CD4-positive, alpha-beta T cell (primary cell): ENCODE measurements around the gene DHDH. TPM values are rescaled to one million over a fixed set of nuclear protein-coding genes. Genes with fewer than 3 reads are reported as not detected.

ENCODE experiments used
- ATAC-seq: fragments of 200-7000 bp; cut with Tn5 transposase; one replicate; pipeline ENCODE4 v1.10.0; 2022; ENCODE audit warnings: mild to moderate bottlenecking; ENCODE audit not compliant: poor library complexity
- CTCF ChIA-PET: fragments of 350-600 bp; sonication (Branson Sonifier 250); formaldehyde crosslinking; loops from one replicate; lab custom pipeline; 2021; ENCODE audit warnings: antibody characterized with exemption, inconsistent platforms; lab: Charles Lee
- POLR2A ChIA-PET: fragments of 350-600 bp; sonication (Branson Sonifier 250); formaldehyde crosslinking; loops from one replicate; lab custom pipeline; 2021; ENCODE audit warnings: antibody characterized with exemption, inconsistent platforms; lab: Charles Lee
- DNase-seq, 14 experiments: peaks; one replicate each; pipeline ENCODE4 v3.0.0-alpha.2; 2013 to 2020; ENCODE audit warnings: mixed read lengths in 2 of 14
- H3K27ac ChIP-seq, 2 donors: one replicate each; pipeline versions ENCODE4 v1.5.1 to v1.7.0; 2013; ENCODE audit warnings: low read length in 2 of 2, low read depth in 1 of 2, mild to moderate bottlenecking in 1 of 2
- H3K27me3 ChIP-seq, 2 experiments: 1 replicate in 1 of 2; 2 replicates in 1 of 2; pipeline versions ENCODE4 v1.6.1 to v1.7.0; 2013; ENCODE audit warnings: low read length in 2 of 2, control low read depth in 1 of 2, mild to moderate bottlenecking in 1 of 2, moderate library complexity in 1 of 2; ENCODE audit not compliant: insufficient read depth in 2 of 2, control insufficient read depth in 1 of 2
- H3K36me3 ChIP-seq: one replicate; pipeline ENCODE4 v1.6.1; 2013; ENCODE audit warnings: low read length, control low read depth; ENCODE audit not compliant: insufficient read depth
- H3K4me1 ChIP-seq: one replicate; pipeline ENCODE4 v1.6.1; 2013; ENCODE audit warnings: low read length, control low read depth; ENCODE audit not compliant: insufficient read depth
- H3K4me3 ChIP-seq: one replicate; pipeline ENCODE4 v1.5.1; 2013; ENCODE audit warnings: mild to moderate bottlenecking, low read length, moderate library complexity
- H3K9me3 ChIP-seq, 2 experiments: 1 replicate in 1 of 2; 2 replicates in 1 of 2; pipeline versions ENCODE4 v1.6.1 to v1.7.0; 2013; ENCODE audit warnings: low read length in 2 of 2, mild to moderate bottlenecking in 2 of 2, control low read depth in 1 of 2, moderate library complexity in 1 of 2; ENCODE audit not compliant: control insufficient read depth in 1 of 2, insufficient read depth in 1 of 2
- H3K27ac Mint-ChIP-seq: one replicate; pipeline ENCODE4 v1.8.0; 2020; ENCODE audit warnings: mixed read lengths
- H3K27me3 Mint-ChIP-seq: one replicate; pipeline ENCODE4 v1.8.0; 2021; ENCODE audit warnings: mixed read lengths
- H3K36me3 Mint-ChIP-seq: one replicate; pipeline ENCODE4 v1.8.0; 2021; ENCODE audit warnings: low read depth, mixed read lengths
- H3K4me1 Mint-ChIP-seq: one replicate; pipeline ENCODE4 v1.8.0; 2021; ENCODE audit warnings: low read depth, mixed read lengths
- H3K4me3 Mint-ChIP-seq: one replicate; pipeline ENCODE4 v1.8.0; 2020; ENCODE audit warnings: mild to moderate bottlenecking, mixed read lengths
- H3K9me3 Mint-ChIP-seq: one replicate; pipeline ENCODE4 v1.8.0; 2020; ENCODE audit warnings: mixed read lengths
- intact Hi-C, 2 experiments: fragments of 100-400 bp; cut with DNase I in 1 of 2; cut with micrococcal nuclease in 1 of 2; formaldehyde crosslinking; loops; one replicate each; pipeline versions ENCODE4 v1.15.1 to v1.9.0; 2023 to 2025; cut with DNase I, micrococcal nuclease
- total RNA-seq, 174 experiments: library from RNA in 2 of 174; stranded (reverse) in 2 of 174; gene quantifications; one replicate each; pipeline ENCODE4 v1.2.3 and lab custom pipeline; 2021 to 2026
- TF ChIP-seq, protein P1 (sequence below): fragments of 200-600 bp; IDR thresholded peaks from one replicate; pipeline ENCODE4 v1.8.0; 2022; ENCODE audit warnings: antibody characterized with exemption, mild to moderate bottlenecking

Gene DHDH
- total RNA-seq, 2 experiments from 2014 or later: 1.1 to 1.8 TPM

- Histone ChIP-seq H3K36me3 (peaks cover 60% of the 10 kb centered on the region), H3K4me3 (no peak overlapping the region)
- H3K4me3 Mint-ChIP-seq: no peak overlapping the region
Observed at GRCh38 chr19:48970139-48970766, 36.8 kb downstream of the DHDH start.

GRCh38 chr19:48970923-48971395, 37.5 kb downstream of the DHDH start:
- H3K4me3 ChIP-seq: no peak overlapping the region
- H3K27me3 Mint-ChIP-seq: no peaks in the 10 kb centered on the region
- no peak overlapping the region for H3K27ac ChIP-seq
- peak; percentile 95 for ATAC-seq
- POLR2A ChIA-PET: interaction anchor here (0.7 to 1.4 kb wide), 7 partner anchors 9 to 176 kb away, joined by 3 to 9 read pairs (median 5); partner anchors contain the start of genes GYS1 and RUVBL2
- H3K27me3 ChIP-seq: no peaks in the 10 kb centered on the region
- peak overlapping the region; percentile 21 for H3K4me3 Mint-ChIP-seq
- peaks cover 58% of the 10 kb centered on the region for H3K36me3 Mint-ChIP-seq
- H3K36me3 ChIP-seq: peaks cover 60% of the 10 kb centered on the region
- TF ChIP-seq, protein P1, sequence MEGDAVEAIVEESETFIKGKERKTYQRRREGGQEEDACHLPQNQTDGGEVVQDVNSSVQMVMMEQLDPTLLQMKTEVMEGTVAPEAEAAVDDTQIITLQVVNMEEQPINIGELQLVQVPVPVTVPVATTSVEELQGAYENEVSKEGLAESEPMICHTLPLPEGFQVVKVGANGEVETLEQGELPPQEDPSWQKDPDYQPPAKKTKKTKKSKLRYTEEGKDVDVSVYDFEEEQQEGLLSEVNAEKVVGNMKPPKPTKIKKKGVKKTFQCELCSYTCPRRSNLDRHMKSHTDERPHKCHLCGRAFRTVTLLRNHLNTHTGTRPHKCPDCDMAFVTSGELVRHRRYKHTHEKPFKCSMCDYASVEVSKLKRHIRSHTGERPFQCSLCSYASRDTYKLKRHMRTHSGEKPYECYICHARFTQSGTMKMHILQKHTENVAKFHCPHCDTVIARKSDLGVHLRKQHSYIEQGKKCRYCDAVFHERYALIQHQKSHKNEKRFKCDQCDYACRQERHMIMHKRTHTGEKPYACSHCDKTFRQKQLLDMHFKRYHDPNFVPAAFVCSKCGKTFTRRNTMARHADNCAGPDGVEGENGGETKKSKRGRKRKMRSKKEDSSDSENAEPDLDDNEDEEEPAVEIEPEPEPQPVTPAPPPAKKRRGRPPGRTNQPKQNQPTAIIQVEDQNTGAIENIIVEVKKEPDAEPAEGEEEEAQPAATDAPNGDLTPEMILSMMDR: peak; percentile 95
- intact Hi-C loops: loop anchor here (1.0 to 5.0 kb wide), 5 partner anchors 39 to 183 kb away; partner anchors contain the start of genes DHDH (in 1 of the 2) and PPP1R15A (in 1 of the 2)
- peak overlapping the region; percentile 16 for H3K27ac Mint-ChIP-seq
- H3K9me3 ChIP-seq: peaks cover 0 to 3% of the 10 kb centered on the region in 2 experiments
- H3K4me1 Mint-ChIP-seq: peaks cover 12% of the 10 kb centered on the region
- no peaks in the 10 kb centered on the region for H3K9me3 Mint-ChIP-seq
- peak; percentile 68 to 92 (median 79) for DNase-seq
- CTCF ChIA-PET: interaction anchor here (0.5 to 2.6 kb wide), 28 partner anchors 8 to 337 kb away, joined by 3 to 31 read pairs (median 4); partner anchors contain the start of genes DHDH, GYS1, HSD17B14 and NUCB1
- peaks cover 18% of the 10 kb centered on the region for H3K4me1 ChIP-seq

More at GRCh38 chr19:48970139-48970766, 36.8 kb downstream of the DHDH start:
- peaks cover 19% of the 10 kb centered on the region for H3K4me1 Mint-ChIP-seq
- H3K27me3 Mint-ChIP-seq: no peaks in the 10 kb centered on the region
- intact Hi-C loops: loop anchor here (2.0 to 5.0 kb wide), 4 partner anchors 38 to 175 kb away; partner anchors contain the start of genes DHDH (in 1 of the 2) and PPP1R15A (in 1 of the 2)
- H3K27ac ChIP-seq: no peak overlapping the region
- H3K27me3 ChIP-seq: peaks cover 0 to under 1% of the 10 kb centered on the region in 2 experiments
- ATAC-seq: no peak
- peaks cover 21% of the 10 kb centered on the region for H3K4me1 ChIP-seq
- TF ChIP-seq, protein P1: no peak
- DNase-seq: no peak
- CTCF ChIA-PET: interaction anchor here (0.5 to 2.6 kb wide), 28 partner anchors 8 to 336 kb away, joined by 3 to 31 read pairs (median 4); partner anchors contain the start of genes DHDH, GYS1, HSD17B14 and NUCB1
- H3K9me3 ChIP-seq: peaks cover 0 to 3% of the 10 kb centered on the region in 2 experiments
- no peaks in the 10 kb centered on the region for H3K9me3 Mint-ChIP-seq
- H3K36me3 Mint-ChIP-seq: peaks cover 63% of the 10 kb centered on the region
- no peak overlapping the region for H3K27ac Mint-ChIP-seq
- POLR2A ChIA-PET: interaction anchor here (0.7 to 1.4 kb wide), 7 partner anchors 8 to 175 kb away, joined by 3 to 9 read pairs (median 5); partner anchors contain the start of genes GYS1 and RUVBL2

- no peaks in the 10 kb centered on the region for H3K9me3 Mint-ChIP-seq
- CTCF ChIA-PET: interaction anchor here (1.1 to 1.8 kb wide), 2 partner anchors 17 to 134 kb away, joined by 3 to 7 read pairs; partner anchors contain the start of genes GYS1 and RUVBL2
Observed at GRCh38 chr19:48975947-48976847, 42.7 kb downstream of the DHDH start.

More at GRCh38 chr19:48975947-48976847, 42.7 kb downstream of the DHDH start:
- H3K4me1 ChIP-seq: no peaks in the 10 kb centered on the region
- peaks cover under 1% of the 10 kb centered on the region for H3K4me1 Mint-ChIP-seq
- H3K36me3 Mint-ChIP-seq: peaks cover 51% of the 10 kb centered on the region
- H3K27ac Mint-ChIP-seq: no peak overlapping the region
- TF ChIP-seq, protein P1: no peak
- no peak overlapping the region for H3K27ac ChIP-seq
- H3K27me3 Mint-ChIP-seq: no peaks in the 10 kb centered on the region
- peak; percentile 88 for ATAC-seq
- intact Hi-C loops: no loop called here
- H3K27me3 ChIP-seq: no peaks in the 10 kb centered on the region
- peak in 7 of 14 experiments; percentile 23 to 67 (median 41) for DNase-seq
- POLR2A ChIA-PET: interaction anchor here (1.0 to 3.1 kb wide), 4 partner anchors 9 to 17 kb away, joined by 4 to 12 read pairs (median 4); partner anchors contain the start of genes FTL, GYS1 and RUVBL2
- no peak overlapping the region for H3K4me3 Mint-ChIP-seq
- no peaks in the 10 kb centered on the region for H3K9me3 ChIP-seq
- H3K36me3 ChIP-seq: peaks cover 32% of the 10 kb centered on the region
- H3K4me3 ChIP-seq: no peak overlapping the region
